Suprapubic skin (tissue), 4 donors: ENCODE results near the gene UQCRH. TPM values are rescaled to one million over a fixed set of nuclear protein-coding genes. Genes with fewer than 3 reads are reported as not detected.

Experiments used
- DNase-seq, 2 donors: peaks; one replicate each; pipeline ENCODE4 v3.0.0-alpha.2; 2019; ENCODE audit warnings: low spot score in 2 of 2
- H3K27ac ChIP-seq: fragments of 200-600 bp; sonication (generic); one replicate; pipeline ENCODE4 v1.5.1; 2019
- H3K27me3 ChIP-seq: fragments of 200-600 bp; sonication (generic); one replicate; pipeline ENCODE4 v1.5.1; 2019
- H3K36me3 ChIP-seq: fragments of 200-600 bp; sonication (generic); one replicate; pipeline ENCODE4 v1.5.1; 2019
- H3K4me1 ChIP-seq: fragments of 200-600 bp; sonication (generic); one replicate; pipeline ENCODE4 v1.5.1; 2019
- H3K4me3 ChIP-seq: fragments of 200-600 bp; sonication (generic); one replicate; pipeline ENCODE4 v1.5.1; 2019; ENCODE audit warnings: mild to moderate bottlenecking
- H3K9me3 ChIP-seq: fragments of 200-600 bp; sonication (generic); one replicate; pipeline ENCODE4 v1.5.1; 2019
- EP300 ChIP-seq: sonication (generic); formaldehyde crosslinking; IDR thresholded peaks from one replicate; pipeline ENCODE4 v1.6.1; 2017; ENCODE audit warnings: antibody characterized with exemption
- POLR2A ChIP-seq, 2 donors: fragments of 450-650 bp; IDR thresholded peaks; one replicate each; pipeline ENCODE4 v1.6.1; 2017; ENCODE audit warnings: antibody characterized with exemption in 2 of 2, mild to moderate bottlenecking in 2 of 2, moderate library complexity in 2 of 2
- POLR2AphosphoS5 ChIP-seq, 3 donors: sonication (generic); formaldehyde crosslinking; IDR thresholded peaks; one replicate each; pipeline ENCODE4 v1.6.1; 2017; ENCODE audit warnings: antibody characterized with exemption in 3 of 3
- WGBS: methylation state at CpG from one replicate; pipeline ENCODE4 v1.1.5; 2018; 5-methylcytosine and 5-hydroxymethylcytosine counted together
- total RNA-seq, 4 donors: library from RNA; depleted of rRNA; stranded (reverse); fragments of >200 nt; gene quantifications; one replicate each; pipeline ENCODE4 v1.1.0, GENCODE V29; 2016
- TF ChIP-seq, protein P1 (sequence below), 2 donors: fragments of 200-600 bp in 1 of 2; fragments of 450-650 bp in 1 of 2; sonication (generic) in 1 of 2; IDR thresholded peaks; one replicate each; pipeline ENCODE4 v1.5.1; 2016 to 2019; ENCODE audit warnings: antibody characterized with exemption in 2 of 2, mild to moderate bottlenecking in 1 of 2, moderate library complexity in 1 of 2

Gene UQCRH
- total RNA-seq, 4 donors from 2014 or later = 182 to 399 (median 283) TPM

DNA sequence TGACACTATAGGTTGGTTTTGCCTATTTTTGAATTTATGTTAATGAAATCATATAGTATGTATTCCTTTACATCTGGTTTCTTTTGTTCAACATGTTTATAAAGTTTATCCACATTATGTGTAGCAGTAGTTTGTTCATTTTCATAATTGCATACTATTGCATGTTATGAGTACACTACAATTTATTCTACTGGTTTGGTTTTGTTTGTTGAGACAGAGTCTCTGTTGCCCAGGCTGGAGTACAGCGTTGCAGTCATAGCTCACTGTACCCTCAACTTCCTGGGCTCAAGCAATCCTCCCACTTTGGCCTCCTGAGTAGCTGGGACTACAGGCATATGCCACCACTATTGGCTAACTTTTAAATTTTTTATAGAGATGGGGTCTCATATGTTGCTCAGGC lies 34.9 kb upstream of the UQCRH start:
- no peak overlapping the region for H3K4me3 ChIP-seq
- H3K4me1 ChIP-seq = no peaks in the 10 kb centered on the region
- H3K27ac ChIP-seq = no peak overlapping the region
- no peaks in the 10 kb centered on the region for H3K27me3 ChIP-seq
- TF ChIP-seq POLR2AphosphoS5 (IDR thresholded peaks at IDR 0.05) = no peak
- WGBS = 100% methylated on average over 1 of the region's 1 CpG
- no peaks in the 10 kb centered on the region for H3K36me3 ChIP-seq
- no peaks in the 10 kb centered on the region for H3K9me3 ChIP-seq
- DNase-seq = no peak

GRCh38 chr1:46274225-46275029 lies 29.1 kb upstream of the UQCRH start:
- 94% methylated on average over 6 of the region's 6 CpGs for WGBS
- H3K36me3 ChIP-seq = peaks cover 19% of the 10 kb centered on the region
- H3K4me1 ChIP-seq = no peaks in the 10 kb centered on the region
- DNase-seq = no peak
- no peaks in the 10 kb centered on the region for H3K9me3 ChIP-seq
- no peak overlapping the region for H3K27ac ChIP-seq
- H3K27me3 ChIP-seq = no peaks in the 10 kb centered on the region
- TF ChIP-seq POLR2AphosphoS5 (IDR thresholded peaks at IDR 0.05) (no peak), EP300 (no peak), POLR2A (IDR thresholded peaks at IDR 0.05) (no peak)
- TF ChIP-seq, protein P1, sequence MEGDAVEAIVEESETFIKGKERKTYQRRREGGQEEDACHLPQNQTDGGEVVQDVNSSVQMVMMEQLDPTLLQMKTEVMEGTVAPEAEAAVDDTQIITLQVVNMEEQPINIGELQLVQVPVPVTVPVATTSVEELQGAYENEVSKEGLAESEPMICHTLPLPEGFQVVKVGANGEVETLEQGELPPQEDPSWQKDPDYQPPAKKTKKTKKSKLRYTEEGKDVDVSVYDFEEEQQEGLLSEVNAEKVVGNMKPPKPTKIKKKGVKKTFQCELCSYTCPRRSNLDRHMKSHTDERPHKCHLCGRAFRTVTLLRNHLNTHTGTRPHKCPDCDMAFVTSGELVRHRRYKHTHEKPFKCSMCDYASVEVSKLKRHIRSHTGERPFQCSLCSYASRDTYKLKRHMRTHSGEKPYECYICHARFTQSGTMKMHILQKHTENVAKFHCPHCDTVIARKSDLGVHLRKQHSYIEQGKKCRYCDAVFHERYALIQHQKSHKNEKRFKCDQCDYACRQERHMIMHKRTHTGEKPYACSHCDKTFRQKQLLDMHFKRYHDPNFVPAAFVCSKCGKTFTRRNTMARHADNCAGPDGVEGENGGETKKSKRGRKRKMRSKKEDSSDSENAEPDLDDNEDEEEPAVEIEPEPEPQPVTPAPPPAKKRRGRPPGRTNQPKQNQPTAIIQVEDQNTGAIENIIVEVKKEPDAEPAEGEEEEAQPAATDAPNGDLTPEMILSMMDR (IDR thresholded peaks at IDR 0.05) = no peak
- no peak overlapping the region for H3K4me3 ChIP-seq

DNA sequence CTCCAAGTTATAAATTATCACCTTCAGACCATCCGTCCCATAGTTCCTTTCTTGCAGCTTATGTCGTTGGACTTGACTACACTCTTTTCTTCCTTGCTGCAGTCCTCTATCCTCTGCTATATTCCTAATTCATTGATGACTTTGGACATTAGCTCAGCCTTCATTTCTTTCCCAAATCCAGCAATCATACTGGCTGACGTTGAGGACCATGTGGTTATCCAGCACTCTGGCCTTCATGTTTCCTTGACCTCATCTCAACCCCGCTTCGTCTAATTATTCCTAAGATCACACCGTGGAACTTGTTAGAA lies 28.5 kb upstream of the UQCRH start:
- H3K27ac ChIP-seq = no peak overlapping the region
- H3K36me3 ChIP-seq = peaks cover 24% of the 10 kb centered on the region
- H3K27me3 ChIP-seq = no peaks in the 10 kb centered on the region
- 94% methylated on average over 6 of the region's 6 CpGs for WGBS
- no peak for DNase-seq
- no peaks in the 10 kb centered on the region for H3K9me3 ChIP-seq
- H3K4me1 ChIP-seq = no peaks in the 10 kb centered on the region
- H3K4me3 ChIP-seq = no peak overlapping the region
- TF ChIP-seq POLR2AphosphoS5 (IDR thresholded peaks at IDR 0.05) (no peak), POLR2A (IDR thresholded peaks at IDR 0.05) (no peak), EP300 (no peak)
- TF ChIP-seq, protein P1 (IDR thresholded peaks at IDR 0.05) = no peak

- H3K27ac ChIP-seq = no peak overlapping the region
- no peak for DNase-seq
- WGBS = 91% methylated on average over 9 of the region's 14 CpGs
- peaks cover 53% of the 10 kb centered on the region for H3K36me3 ChIP-seq
- no peak for TF ChIP-seq POLR2AphosphoS5 (IDR thresholded peaks at IDR 0.05)
- H3K27me3 ChIP-seq = no peaks in the 10 kb centered on the region
- no peaks in the 10 kb centered on the region for H3K4me1 ChIP-seq
- H3K9me3 ChIP-seq = no peaks in the 10 kb centered on the region
- H3K4me3 ChIP-seq = no peak overlapping the region
Measured at GRCh38 chr1:46277658-46278373, 25.7 kb upstream of the UQCRH start.

- Histone ChIP-seq H3K27me3 (no peaks in the 10 kb centered on the region), H3K27ac (no peak overlapping the region), H3K9me3 (no peaks in the 10 kb centered on the region), H3K36me3 (peaks cover 62% of the 10 kb centered on the region), H3K4me3 (no peak overlapping the region), H3K4me1 (no peaks in the 10 kb centered on the region)
- TF ChIP-seq EP300 (no peak), POLR2A (IDR thresholded peaks at IDR 0.05) (no peak), POLR2AphosphoS5 (IDR thresholded peaks at IDR 0.05) (no peak)
- TF ChIP-seq, protein P1 (IDR thresholded peaks at IDR 0.05) = no peak
- WGBS = 82% methylated on average over 10 of the region's 12 CpGs
- DNase-seq = no peak
Measured at GRCh38 chr1:46278807-46279206, 24.7 kb upstream of the UQCRH start.

GRCh38 chr1:46280092-46280491 lies 23.4 kb upstream of the UQCRH start:
- no peak overlapping the region for H3K27ac ChIP-seq
- no peaks in the 10 kb centered on the region for H3K27me3 ChIP-seq
- TF ChIP-seq POLR2AphosphoS5 (IDR thresholded peaks at IDR 0.05) (no peak), POLR2A (IDR thresholded peaks at IDR 0.05) (no peak), EP300 (no peak)
- TF ChIP-seq, protein P1 (IDR thresholded peaks at IDR 0.05) = no peak
- peaks cover 74% of the 10 kb centered on the region for H3K36me3 ChIP-seq
- no peaks in the 10 kb centered on the region for H3K4me1 ChIP-seq
- no peak overlapping the region for H3K4me3 ChIP-seq
- DNase-seq = no peak
- no peaks in the 10 kb centered on the region for H3K9me3 ChIP-seq
- WGBS = 93% methylated on average over 3 of the region's 3 CpGs
